Lower leg skin (tissue), 3 donors: ENCODE measurements around the gene RAB7A.

Source experiments
- POLR2A ChIP-seq, 2 donors: fragments of 450-650 bp; IDR thresholded peaks; one replicate each; pipeline ENCODE4 v1.6.1; 2016 to 2017; ENCODE audit warnings: antibody characterized with exemption in 2 of 2, mild to moderate bottlenecking in 1 of 2, moderate library complexity in 1 of 2
- TF ChIP-seq, protein P1 (sequence below), 3 donors: fragments of 450-650 bp; IDR thresholded peaks; one replicate each; pipeline ENCODE4 v1.5.1; 2016; ENCODE audit warnings: antibody characterized with exemption in 3 of 3, mild to moderate bottlenecking in 3 of 3, moderate library complexity in 2 of 3

DNA sequence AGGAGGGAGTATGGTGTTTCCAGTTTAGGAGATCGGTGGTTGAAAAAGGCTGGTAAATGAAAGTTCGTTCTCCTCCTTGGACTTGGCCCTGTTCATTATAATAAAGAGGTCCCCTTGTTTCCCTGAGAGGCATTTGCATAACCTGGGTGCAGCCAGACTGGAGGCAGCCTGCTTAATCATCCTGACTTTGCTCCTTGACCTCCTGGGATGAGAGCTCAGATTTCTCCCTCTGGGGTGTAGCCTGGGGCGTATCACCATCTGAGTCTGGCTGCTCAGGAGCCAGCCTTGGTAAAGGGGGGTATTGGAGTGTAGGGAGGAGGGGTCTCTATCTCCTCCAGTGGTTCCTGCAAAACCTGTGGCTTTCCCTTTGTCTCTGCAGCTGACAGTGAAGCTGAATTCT lies 132.2 kb downstream of the RAB7A start:
- TF ChIP-seq, protein P1, sequence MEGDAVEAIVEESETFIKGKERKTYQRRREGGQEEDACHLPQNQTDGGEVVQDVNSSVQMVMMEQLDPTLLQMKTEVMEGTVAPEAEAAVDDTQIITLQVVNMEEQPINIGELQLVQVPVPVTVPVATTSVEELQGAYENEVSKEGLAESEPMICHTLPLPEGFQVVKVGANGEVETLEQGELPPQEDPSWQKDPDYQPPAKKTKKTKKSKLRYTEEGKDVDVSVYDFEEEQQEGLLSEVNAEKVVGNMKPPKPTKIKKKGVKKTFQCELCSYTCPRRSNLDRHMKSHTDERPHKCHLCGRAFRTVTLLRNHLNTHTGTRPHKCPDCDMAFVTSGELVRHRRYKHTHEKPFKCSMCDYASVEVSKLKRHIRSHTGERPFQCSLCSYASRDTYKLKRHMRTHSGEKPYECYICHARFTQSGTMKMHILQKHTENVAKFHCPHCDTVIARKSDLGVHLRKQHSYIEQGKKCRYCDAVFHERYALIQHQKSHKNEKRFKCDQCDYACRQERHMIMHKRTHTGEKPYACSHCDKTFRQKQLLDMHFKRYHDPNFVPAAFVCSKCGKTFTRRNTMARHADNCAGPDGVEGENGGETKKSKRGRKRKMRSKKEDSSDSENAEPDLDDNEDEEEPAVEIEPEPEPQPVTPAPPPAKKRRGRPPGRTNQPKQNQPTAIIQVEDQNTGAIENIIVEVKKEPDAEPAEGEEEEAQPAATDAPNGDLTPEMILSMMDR (IDR thresholded peaks at IDR 0.05), result no peak
- no peak for TF ChIP-seq POLR2A (IDR thresholded peaks at IDR 0.05)
